DND-41 (cell line): ENCODE data around the gene PSPH.

Source experiments
- EZH2 ChIP-seq: IDR thresholded peaks from 3 replicates; pipeline ENCODE4 v1.6.1; 2012; ENCODE audit warnings: borderline replicate concordance, low read depth, mild to moderate bottlenecking, moderate library complexity, low read length, inconsistent platforms; ENCODE audit not compliant: severe bottlenecking
- TF ChIP-seq, protein P1 (sequence below): IDR thresholded peaks from 2 replicates; pipeline ENCODE4 v1.5.1; 2012; ENCODE audit warnings: borderline replicate concordance, low read length, moderate library complexity, mild to moderate bottlenecking; ENCODE audit not compliant: poor library complexity, severe bottlenecking; ENCODE audit errors: extremely low read depth

DNA sequence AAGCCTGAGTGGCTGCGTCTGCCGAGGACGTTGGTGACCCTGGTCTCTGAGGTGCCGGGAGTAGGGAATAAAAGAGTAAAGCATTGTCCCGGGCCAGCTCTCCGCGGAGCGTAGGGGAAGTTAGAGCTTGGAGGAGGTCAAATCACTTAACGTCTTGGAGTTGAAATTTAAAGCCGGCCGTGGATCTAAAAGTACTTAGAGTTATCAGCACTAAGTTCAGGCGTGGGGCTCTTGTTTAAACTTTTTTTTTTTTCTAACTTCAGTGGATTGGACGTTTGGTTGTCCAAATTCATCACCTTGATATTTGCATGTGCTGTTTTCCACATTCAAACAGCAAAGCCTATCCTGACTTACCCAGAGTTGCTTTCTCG is 86.2 kb downstream of the PSPH start:
- TF ChIP-seq, protein P1, sequence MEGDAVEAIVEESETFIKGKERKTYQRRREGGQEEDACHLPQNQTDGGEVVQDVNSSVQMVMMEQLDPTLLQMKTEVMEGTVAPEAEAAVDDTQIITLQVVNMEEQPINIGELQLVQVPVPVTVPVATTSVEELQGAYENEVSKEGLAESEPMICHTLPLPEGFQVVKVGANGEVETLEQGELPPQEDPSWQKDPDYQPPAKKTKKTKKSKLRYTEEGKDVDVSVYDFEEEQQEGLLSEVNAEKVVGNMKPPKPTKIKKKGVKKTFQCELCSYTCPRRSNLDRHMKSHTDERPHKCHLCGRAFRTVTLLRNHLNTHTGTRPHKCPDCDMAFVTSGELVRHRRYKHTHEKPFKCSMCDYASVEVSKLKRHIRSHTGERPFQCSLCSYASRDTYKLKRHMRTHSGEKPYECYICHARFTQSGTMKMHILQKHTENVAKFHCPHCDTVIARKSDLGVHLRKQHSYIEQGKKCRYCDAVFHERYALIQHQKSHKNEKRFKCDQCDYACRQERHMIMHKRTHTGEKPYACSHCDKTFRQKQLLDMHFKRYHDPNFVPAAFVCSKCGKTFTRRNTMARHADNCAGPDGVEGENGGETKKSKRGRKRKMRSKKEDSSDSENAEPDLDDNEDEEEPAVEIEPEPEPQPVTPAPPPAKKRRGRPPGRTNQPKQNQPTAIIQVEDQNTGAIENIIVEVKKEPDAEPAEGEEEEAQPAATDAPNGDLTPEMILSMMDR: no peak
- no peak for TF ChIP-seq EZH2
